Sigmoid colon (tissue), 7 donors: ENCODE results near the gene RAB7B. TPM values are rescaled to one million over a fixed set of nuclear protein-coding genes. Genes with fewer than 3 reads are reported as not detected.

Source experiments
- DNase-seq: peaks from one replicate; pipeline ENCODE4 v3.0.0-alpha.2; 2019
- H3K27ac ChIP-seq, 4 donors: fragments of 200-600 bp; sonication (generic); one replicate each; pipeline ENCODE4 v1.5.1; 2016 to 2019; ENCODE audit warnings: mild to moderate bottlenecking in 1 of 4
- H3K27me3 ChIP-seq, 3 donors: fragments of 200-600 bp; sonication (generic); one replicate each; pipeline ENCODE4 v1.5.1; 2019; ENCODE audit warnings: mild to moderate bottlenecking in 1 of 3
- H3K36me3 ChIP-seq, 4 donors: fragments of 200-600 bp; sonication (generic); one replicate each; pipeline ENCODE4 v1.5.1; 2016 to 2019
- H3K4me1 ChIP-seq, 4 donors: fragments of 200-600 bp; sonication (generic); one replicate each; pipeline ENCODE4 v1.5.1; 2017 to 2019
- H3K4me3 ChIP-seq, 4 donors: fragments of 200-600 bp; sonication (generic); one replicate each; pipeline ENCODE4 v1.5.1; 2017 to 2019; ENCODE audit warnings: mild to moderate bottlenecking in 2 of 4, moderate library complexity in 1 of 4
- H3K9me3 ChIP-seq, 4 donors: fragments of 200-600 bp in 3 of 4; sonication (generic) in 3 of 4; one replicate each; pipeline versions ENCODE4 v1.5.1 to v1.6.1; 2013 to 2019
- EP300 ChIP-seq, 4 donors: sonication (generic); formaldehyde crosslinking; IDR thresholded peaks; one replicate each; pipeline ENCODE4 v1.6.1; 2017; ENCODE audit warnings: antibody characterized with exemption in 4 of 4
- POLR2A ChIP-seq, 2 donors: fragments of 450-650 bp; IDR thresholded peaks; one replicate each; pipeline ENCODE4 v1.6.1; 2016; ENCODE audit warnings: antibody characterized with exemption in 2 of 2, mild to moderate bottlenecking in 2 of 2, moderate library complexity in 2 of 2
- POLR2AphosphoS5 ChIP-seq, 4 donors: sonication (generic); formaldehyde crosslinking; IDR thresholded peaks; one replicate each; pipeline ENCODE4 v1.6.1; 2017; ENCODE audit warnings: antibody characterized with exemption in 4 of 4
- WGBS, 2 donors: extraction: QIAGEN DNeasy Blood & Tissue Kit; methylation state at CpG; one replicate each; pipeline ENCODE4 v1.1.7; 2013; 5-methylcytosine and 5-hydroxymethylcytosine counted together
- intact Hi-C: fragments of 100-400 bp; cut with DNase I; formaldehyde crosslinking; loops from one replicate; pipeline ENCODE4 v1.15.1; 2023
- polyA plus RNA-seq, 3 donors: library from polyadenylated mRNA; stranded (reverse); fragments of 200-250 nt; gene quantifications; one replicate each; pipeline ENCODE4 v1.2.3, GENCODE V29; 2013
- total RNA-seq, 4 donors: library from RNA; depleted of rRNA; stranded (reverse); fragments of >200 nt; gene quantifications; one replicate each; pipeline ENCODE4 v1.1.0, GENCODE V29; 2016
- TF ChIP-seq, protein P1 (sequence below), 4 experiments: fragments of 450-650 bp in 3 of 4; fragments of 200-600 bp in 1 of 4; IDR thresholded peaks; one replicate each; pipeline ENCODE4 v1.5.1; 2016 to 2019; ENCODE audit warnings: antibody characterized with exemption in 4 of 4, mild to moderate bottlenecking in 3 of 4, moderate library complexity in 2 of 4
- donor health status: healthy with polysubstance abuse.
- donor health status: Bipolar disorder and iron deficiency.
- donor health status: healthy.

RAB7B gene
- total and polyA plus RNA-seq, 7 donors, result 0.27 to 5.3 (median 1.8) TPM

- intact Hi-C loops, result no loop called here
Measured at GRCh38 chr1:206022766-206023165, 19.6 kb upstream of the RAB7B start.

DNA sequence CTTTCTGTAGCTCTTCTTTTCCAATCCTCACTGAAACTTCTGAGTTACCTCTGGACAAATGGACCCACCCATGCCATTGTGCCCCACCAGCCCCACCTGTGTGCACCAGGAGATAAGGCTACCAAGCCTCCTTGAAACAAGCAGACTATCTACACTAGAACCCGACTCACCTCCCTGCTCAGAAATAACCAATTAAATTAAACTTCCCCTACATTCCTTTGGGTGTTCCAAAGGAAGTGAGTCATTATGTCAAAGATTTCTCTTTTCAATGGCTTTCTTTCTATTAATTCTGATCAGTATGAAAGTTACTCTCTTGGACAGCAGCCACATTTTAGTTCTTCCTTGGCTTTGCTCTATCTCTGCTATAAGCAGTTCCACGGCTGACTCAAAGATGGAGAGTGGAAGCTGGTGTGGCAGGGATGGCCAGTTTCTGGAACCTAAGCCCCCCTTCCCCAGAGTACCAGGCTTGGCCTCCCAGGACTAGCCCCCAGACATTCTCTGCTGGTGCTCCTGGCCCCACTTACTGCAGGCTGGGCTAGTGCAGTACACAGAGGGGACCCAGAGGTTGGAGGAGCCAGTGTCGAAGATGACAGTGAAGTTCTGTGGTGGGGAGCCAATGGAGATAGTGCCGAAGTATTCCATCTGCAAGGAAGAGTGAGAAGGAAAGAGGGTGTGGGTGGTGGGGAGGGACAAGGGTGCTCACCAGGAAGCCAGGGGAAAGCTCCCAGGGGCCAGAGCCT lies 18.6 kb upstream of the RAB7B start:
- no peak for TF ChIP-seq EP300 (IDR thresholded peaks at IDR 0.05)
- TF ChIP-seq POLR2A (IDR thresholded peaks at IDR 0.05), result no peak
- TF ChIP-seq, protein P1, sequence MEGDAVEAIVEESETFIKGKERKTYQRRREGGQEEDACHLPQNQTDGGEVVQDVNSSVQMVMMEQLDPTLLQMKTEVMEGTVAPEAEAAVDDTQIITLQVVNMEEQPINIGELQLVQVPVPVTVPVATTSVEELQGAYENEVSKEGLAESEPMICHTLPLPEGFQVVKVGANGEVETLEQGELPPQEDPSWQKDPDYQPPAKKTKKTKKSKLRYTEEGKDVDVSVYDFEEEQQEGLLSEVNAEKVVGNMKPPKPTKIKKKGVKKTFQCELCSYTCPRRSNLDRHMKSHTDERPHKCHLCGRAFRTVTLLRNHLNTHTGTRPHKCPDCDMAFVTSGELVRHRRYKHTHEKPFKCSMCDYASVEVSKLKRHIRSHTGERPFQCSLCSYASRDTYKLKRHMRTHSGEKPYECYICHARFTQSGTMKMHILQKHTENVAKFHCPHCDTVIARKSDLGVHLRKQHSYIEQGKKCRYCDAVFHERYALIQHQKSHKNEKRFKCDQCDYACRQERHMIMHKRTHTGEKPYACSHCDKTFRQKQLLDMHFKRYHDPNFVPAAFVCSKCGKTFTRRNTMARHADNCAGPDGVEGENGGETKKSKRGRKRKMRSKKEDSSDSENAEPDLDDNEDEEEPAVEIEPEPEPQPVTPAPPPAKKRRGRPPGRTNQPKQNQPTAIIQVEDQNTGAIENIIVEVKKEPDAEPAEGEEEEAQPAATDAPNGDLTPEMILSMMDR (IDR thresholded peaks at IDR 0.05), result no peak
- intact Hi-C loops, result no loop called here
- no peaks in the 10 kb centered on the region for H3K27me3 ChIP-seq
- peaks cover 0 to 4% (median 0%) of the 10 kb centered on the region in 4 donors for H3K4me1 ChIP-seq
- no peak overlapping the region for H3K4me3 ChIP-seq
- H3K9me3 ChIP-seq, result no peaks in the 10 kb centered on the region
- H3K27ac ChIP-seq, result no peak overlapping the region
- no peak for DNase-seq
- 83 to 87% methylated on average over 4 of the region's 4 CpGs for WGBS, 2 donors
- no peaks in the 10 kb centered on the region for H3K36me3 ChIP-seq

More at GRCh38 chr1:206022766-206023165, 19.6 kb upstream of the RAB7B start:
- TF ChIP-seq, protein P1 (IDR thresholded peaks at IDR 0.05), result no peak
- DNase-seq, result no peak
- no peaks in the 10 kb centered on the region for H3K9me3 ChIP-seq
- peaks cover 0 to 4% (median 0%) of the 10 kb centered on the region in 4 donors for H3K4me1 ChIP-seq
- H3K36me3 ChIP-seq, result no peaks in the 10 kb centered on the region
- WGBS, 2 donors, result 92 to 94% methylated on average over 7 of the region's 7 CpGs
- H3K27me3 ChIP-seq, result no peaks in the 10 kb centered on the region
- H3K27ac ChIP-seq, result no peak overlapping the region
- no peak overlapping the region for H3K4me3 ChIP-seq

- TF ChIP-seq POLR2AphosphoS5 (IDR thresholded peaks at IDR 0.05), result no peak
- TF ChIP-seq POLR2A (IDR thresholded peaks at IDR 0.05), result no peak
- TF ChIP-seq EP300 (IDR thresholded peaks at IDR 0.05), result no peak
- TF ChIP-seq, protein P1 (IDR thresholded peaks at IDR 0.05), result no peak
- Histone ChIP-seq H3K27me3 (no peaks in the 10 kb centered on the region), H3K9me3 (no peaks in the 10 kb centered on the region), H3K4me1 (peaks cover 0 to 4% (median 0%) of the 10 kb centered on the region in 4 donors), H3K4me3 (no peak overlapping the region), H3K36me3 (no peaks in the 10 kb centered on the region), H3K27ac (no peak overlapping the region)
- 93 to 96% methylated on average over 9 of the region's 9 CpGs for WGBS, 2 donors
- no peak for DNase-seq
- intact Hi-C loops, result no loop called here
Measured at GRCh38 chr1:206021008-206021625, 17.9 kb upstream of the RAB7B start.

GRCh38 chr1:206020393-206021007 lies 17.3 kb upstream of the RAB7B start:
- no peaks in the 10 kb centered on the region for H3K9me3 ChIP-seq
- H3K27me3 ChIP-seq, result no peaks in the 10 kb centered on the region
- no peaks in the 10 kb centered on the region for H3K36me3 ChIP-seq
- TF ChIP-seq POLR2AphosphoS5 (IDR thresholded peaks at IDR 0.05) (no peak), POLR2A (IDR thresholded peaks at IDR 0.05) (no peak), EP300 (IDR thresholded peaks at IDR 0.05) (no peak)
- TF ChIP-seq, protein P1 (IDR thresholded peaks at IDR 0.05), result no peak
- intact Hi-C loops, result no loop called here
- H3K4me1 ChIP-seq, result peaks cover 0 to 4% (median 0%) of the 10 kb centered on the region in 4 donors
- WGBS, 2 donors, result 82 to 93% methylated on average over 4 of the region's 4 CpGs
- no peak for DNase-seq
- H3K27ac ChIP-seq, result no peak overlapping the region
- H3K4me3 ChIP-seq, result no peak overlapping the region
